GM19455 (cell line): ENCODE data around the gene BLID.

ENCODE experiments used
- ATAC-seq: cut with Tn5 transposase; IDR thresholded peaks from one replicate; pipeline ENCODE4 v1.9.1; 2021; ENCODE audit not compliant: unreplicated experiment

The BLID gene

DNA sequence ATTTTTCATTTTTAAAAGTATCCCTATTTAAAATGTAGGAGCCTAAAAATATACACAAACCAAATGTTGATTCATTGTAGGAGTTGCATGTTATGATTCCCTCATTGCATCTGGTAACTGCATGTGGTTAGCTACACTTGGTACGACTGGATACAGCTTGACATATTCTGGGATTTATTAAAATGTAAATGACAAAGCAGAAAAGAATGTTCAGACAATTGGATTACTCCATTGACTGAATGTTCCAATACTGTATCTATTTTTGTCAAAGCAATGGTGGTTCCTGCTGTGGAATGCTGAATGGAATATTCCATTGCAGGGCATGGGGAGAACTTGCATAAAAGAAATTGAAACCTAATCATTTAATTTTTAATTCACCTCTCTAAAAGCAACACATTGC is 30.8 kb downstream of the BLID start:
- ATAC-seq: no peak

DNA sequence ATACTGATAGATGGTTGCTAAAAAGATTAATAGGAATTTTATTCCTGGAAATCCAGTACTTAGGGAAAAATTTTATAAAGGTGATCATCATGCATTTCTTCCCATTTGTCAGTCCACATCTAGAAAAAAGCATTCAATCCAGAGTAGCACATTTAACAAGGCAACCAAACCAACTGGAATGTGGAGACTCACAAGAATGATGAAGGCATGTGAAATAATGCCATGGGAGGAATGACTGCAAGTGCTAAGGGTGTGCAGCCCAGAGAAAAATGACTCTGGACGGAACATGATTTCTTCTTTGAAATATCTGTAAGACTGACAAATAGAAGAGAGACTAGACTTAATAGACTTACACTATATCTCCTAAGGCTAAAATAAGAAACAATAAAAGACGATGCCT is 33.8 kb downstream of the BLID start:
- ATAC-seq: no peak

DNA sequence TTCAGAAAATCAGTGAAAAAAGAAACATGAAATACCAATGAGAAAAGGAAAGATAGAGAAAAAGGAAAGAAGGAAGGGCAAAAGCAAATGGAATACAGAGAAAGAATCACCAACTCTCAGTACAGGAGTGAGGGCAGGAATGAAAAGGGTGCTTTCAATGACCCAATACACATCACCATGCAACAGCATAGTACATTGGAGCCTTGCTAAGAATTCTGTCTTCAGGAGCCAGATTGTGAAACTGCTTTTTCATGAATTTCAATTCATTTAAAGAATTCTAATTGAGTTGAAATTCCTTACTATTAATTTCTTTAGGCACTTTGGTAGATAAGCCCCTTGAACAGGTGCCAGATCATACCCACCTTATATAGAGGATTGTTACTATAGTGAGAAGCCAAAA is 34.9 kb downstream of the BLID start:
- ATAC-seq: no peak

- ATAC-seq: no peak
Observed at GRCh38 chr11:122077459-122077858, 38.6 kb downstream of the BLID start.

- ATAC-seq: no peak
Observed at GRCh38 chr11:122076512-122077120, 39.4 kb downstream of the BLID start.

DNA sequence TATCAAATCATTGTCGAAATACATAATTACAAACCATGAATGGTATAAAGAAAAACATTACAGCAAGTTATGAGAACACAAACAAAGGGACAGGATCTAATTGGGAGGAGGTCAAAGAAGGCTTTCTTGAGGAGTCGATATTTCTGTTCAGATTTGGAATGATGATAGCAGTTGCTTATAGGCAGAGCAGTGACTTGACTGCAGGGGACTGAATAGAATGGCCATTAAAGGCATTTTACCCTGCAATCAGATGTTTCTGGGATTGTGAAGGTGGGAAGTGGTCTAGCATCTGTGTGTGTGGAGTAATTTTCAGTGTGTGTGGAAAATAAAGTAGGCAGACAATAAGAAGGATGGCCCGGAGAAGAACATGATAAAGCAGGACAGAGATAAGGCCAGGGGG is 41.0 kb downstream of the BLID start:
- no peak for ATAC-seq

GRCh38 chr11:122074022-122074421 is 42.0 kb downstream of the BLID start:
- no peak for ATAC-seq

DNA sequence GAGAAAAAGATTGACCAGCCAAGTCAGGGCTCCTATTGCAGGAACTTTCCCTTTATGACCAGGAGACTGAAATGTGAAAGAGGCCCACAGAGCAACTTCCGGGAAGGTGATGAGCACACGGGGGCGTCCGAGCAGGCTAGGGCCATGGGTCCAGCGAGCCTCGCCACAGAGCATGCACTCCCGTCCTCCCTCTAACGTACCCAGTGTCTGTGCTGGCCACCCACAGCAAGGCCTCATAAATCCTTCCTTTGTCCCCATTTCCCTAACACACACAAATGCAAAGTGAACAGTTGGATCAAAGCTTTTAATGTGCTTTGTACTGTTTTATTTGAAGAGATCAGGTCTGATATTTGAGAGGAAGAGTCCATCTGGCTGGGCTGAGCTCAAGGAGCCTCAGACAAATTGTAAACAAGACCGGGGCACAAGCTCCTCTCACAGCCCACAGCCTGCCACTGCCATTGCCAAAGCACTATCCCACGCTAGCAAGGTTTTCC is 44.3 kb downstream of the BLID start:
- ATAC-seq: no peak

DNA sequence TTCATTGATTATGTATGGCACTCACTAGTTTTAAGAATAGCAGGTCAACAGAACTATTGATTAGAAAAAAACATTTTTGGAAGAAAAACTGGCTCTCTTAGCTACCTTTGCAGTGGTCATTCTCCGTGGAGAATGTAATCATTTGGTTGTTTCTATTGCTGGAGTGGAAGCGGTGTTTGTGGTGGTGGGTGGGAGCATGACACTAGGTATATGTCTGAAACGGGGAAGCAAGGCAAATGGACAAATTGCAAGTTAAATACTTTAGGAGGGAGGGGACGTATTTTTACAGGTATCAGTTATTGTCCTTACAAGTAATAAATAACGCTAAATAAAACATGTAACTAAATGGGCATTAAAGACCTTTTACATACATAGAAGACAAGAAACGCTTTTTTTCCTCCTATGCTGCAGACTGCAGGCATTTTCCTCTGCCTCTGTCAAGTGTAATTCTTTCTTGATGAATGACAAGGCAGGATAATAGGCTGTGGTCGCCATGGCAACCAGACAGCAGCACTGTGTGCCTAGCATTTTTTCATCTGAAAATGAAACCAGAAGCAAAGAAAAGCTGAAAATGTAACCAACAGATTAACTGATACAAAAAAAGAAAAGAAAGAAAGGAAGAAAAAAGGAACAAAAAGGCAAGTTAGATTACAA is 46.2 kb downstream of the BLID start:
- ATAC-seq: no peak

- no peak for ATAC-seq
Observed at GRCh38 chr11:122068837-122069236, 47.2 kb downstream of the BLID start.

- no peak for ATAC-seq
Observed at GRCh38 chr11:122068141-122068540, 47.9 kb downstream of the BLID start.
